Activated CD4-positive, alpha-beta T cell treated with anti-CD3 and anti-CD28 coated beads for 1 hour (primary cell): ENCODE measurements around the gene FLNB.

Source experiments
- DNase-seq: peaks from one replicate; pipeline ENCODE4 v3.0.0-alpha.2; 2020

Gene FLNB

DNA sequence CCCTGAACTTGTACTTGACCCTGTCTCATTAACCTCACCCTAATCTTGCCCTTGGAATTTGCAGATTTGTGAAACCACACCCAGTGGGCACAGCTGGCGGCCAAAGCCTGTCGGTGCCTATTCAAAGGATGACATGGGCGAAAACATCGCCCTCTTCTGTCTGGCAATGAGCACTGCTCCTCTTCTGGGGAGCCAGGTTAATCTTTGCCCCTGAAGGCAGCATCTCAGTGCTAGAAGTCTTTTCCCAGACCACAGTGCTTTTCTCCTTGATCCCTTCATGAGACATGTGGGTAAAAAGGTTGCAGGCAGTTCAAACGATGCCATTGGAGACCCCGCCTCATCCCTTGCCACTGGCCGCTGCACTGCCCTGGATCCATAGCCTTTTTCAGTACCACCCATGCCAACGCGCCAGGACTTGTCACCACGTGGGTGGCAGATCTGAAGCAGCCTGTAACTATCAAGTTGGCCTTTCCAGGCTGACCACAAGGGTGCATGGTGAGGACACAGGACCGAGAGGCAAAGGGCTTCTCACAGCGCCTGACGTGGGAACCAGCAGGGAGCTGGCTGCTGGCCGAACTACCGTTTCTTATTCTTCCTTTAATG is 209.1 kb downstream of the FLNB start:
- peak; percentile 28 for DNase-seq

DNA sequence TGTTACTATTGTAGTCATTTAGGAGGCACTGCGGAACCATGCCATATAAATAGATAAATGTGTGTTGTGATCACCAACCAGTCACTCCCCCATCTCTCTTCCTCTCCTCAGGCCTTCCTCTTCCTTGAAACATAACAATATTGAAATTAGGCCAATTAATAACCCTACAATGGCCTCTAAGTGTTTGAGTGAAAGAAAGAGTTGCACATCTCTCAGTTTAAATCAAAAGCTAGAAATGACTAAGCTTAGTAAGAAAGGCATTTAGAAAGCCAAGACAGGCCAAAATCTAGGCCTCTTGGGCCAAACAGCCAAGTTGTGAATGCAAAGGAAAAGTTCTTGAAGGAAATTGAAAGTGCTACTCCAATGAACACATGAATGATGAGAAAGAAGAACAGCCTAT is 210.7 kb downstream of the FLNB start:
- DNase-seq: no peak
